Type B pancreatic cell (in vitro differentiated cells): ENCODE results near the gene MSL3. TPM values are rescaled to one million over a fixed set of nuclear protein-coding genes. Genes with fewer than 3 reads are reported as not detected.
A peak's percentile ranks its signal among the peaks of the same experiment; 100 is the strongest.

ENCODE experiments used
- DNase-seq: peaks from one replicate; pipeline ENCODE4 v3.0.0; 2021; ENCODE audit warnings: mixed read lengths; ENCODE audit not compliant: unreplicated experiment; ENCODE audit errors: extremely low spot score
- H3K27ac Mint-ChIP-seq: 2 replicates; pipeline ENCODE4 v1.8.0; 2021; ENCODE audit warnings: mild to moderate bottlenecking, mixed read lengths
- H3K27me3 Mint-ChIP-seq: 2 replicates; pipeline ENCODE4 v1.8.0; 2021; ENCODE audit warnings: mixed read lengths
- H3K36me3 Mint-ChIP-seq: 2 replicates; pipeline ENCODE4 v1.8.0; 2021; ENCODE audit warnings: mixed read lengths
- H3K4me1 Mint-ChIP-seq: one replicate; pipeline ENCODE4 v1.8.0; 2021; ENCODE audit warnings: mixed read lengths; ENCODE audit not compliant: unreplicated experiment
- H3K4me3 Mint-ChIP-seq: 2 replicates; pipeline ENCODE4 v1.8.0; 2021; ENCODE audit warnings: mild to moderate bottlenecking, mixed read lengths
- H3K9me3 Mint-ChIP-seq: 2 replicates; pipeline ENCODE4 v1.8.0; 2021; ENCODE audit warnings: mixed read lengths
- total RNA-seq: library from RNA; stranded (reverse); gene quantifications from 2 replicates; pipeline ENCODE4 v1.2.1, GENCODE V29; 2021; ENCODE audit warnings: low replicate concordance
- TF ChIP-seq, protein P1 (sequence below): fragments of 200-600 bp; sonication (generic); conservative IDR thresholded peaks from 2 replicates; pipeline ENCODE4 v1.5.0; 2021; ENCODE audit warnings: antibody characterized with exemption, mild to moderate bottlenecking

The MSL3 gene
- total RNA-seq, 1 donor from 2014 or later, result 24.5 TPM

DNA sequence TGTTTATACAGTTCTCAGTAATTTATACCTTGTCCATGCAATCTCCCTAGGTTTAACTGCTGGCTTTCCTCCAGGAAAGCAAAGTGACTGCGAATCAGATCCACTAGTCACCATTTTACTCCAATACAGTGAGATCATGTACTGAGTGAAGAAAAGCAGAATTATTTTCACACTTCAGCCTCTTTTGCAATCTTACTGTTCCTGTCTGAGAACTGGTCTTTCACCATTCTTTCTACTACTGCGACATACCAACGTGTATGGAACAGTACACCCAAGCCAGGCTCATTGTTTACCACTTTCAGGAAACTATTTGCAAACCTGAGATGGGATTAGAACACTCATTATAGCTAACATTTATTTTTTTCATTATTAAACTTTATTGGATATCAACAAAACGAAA lies 8.0 kb upstream of the MSL3 start:
- TF ChIP-seq, protein P1, sequence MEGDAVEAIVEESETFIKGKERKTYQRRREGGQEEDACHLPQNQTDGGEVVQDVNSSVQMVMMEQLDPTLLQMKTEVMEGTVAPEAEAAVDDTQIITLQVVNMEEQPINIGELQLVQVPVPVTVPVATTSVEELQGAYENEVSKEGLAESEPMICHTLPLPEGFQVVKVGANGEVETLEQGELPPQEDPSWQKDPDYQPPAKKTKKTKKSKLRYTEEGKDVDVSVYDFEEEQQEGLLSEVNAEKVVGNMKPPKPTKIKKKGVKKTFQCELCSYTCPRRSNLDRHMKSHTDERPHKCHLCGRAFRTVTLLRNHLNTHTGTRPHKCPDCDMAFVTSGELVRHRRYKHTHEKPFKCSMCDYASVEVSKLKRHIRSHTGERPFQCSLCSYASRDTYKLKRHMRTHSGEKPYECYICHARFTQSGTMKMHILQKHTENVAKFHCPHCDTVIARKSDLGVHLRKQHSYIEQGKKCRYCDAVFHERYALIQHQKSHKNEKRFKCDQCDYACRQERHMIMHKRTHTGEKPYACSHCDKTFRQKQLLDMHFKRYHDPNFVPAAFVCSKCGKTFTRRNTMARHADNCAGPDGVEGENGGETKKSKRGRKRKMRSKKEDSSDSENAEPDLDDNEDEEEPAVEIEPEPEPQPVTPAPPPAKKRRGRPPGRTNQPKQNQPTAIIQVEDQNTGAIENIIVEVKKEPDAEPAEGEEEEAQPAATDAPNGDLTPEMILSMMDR, result no peak
- no peaks in the 10 kb centered on the region for H3K9me3 Mint-ChIP-seq
- DNase-seq, result no peak
- no peaks in the 10 kb centered on the region for H3K36me3 Mint-ChIP-seq
- peak overlapping the region; percentile 6 for H3K27ac Mint-ChIP-seq
- no peaks in the 10 kb centered on the region for H3K4me1 Mint-ChIP-seq
- H3K4me3 Mint-ChIP-seq, result peak overlapping the region; percentile 18
- H3K27me3 Mint-ChIP-seq, result no peaks in the 10 kb centered on the region

DNA sequence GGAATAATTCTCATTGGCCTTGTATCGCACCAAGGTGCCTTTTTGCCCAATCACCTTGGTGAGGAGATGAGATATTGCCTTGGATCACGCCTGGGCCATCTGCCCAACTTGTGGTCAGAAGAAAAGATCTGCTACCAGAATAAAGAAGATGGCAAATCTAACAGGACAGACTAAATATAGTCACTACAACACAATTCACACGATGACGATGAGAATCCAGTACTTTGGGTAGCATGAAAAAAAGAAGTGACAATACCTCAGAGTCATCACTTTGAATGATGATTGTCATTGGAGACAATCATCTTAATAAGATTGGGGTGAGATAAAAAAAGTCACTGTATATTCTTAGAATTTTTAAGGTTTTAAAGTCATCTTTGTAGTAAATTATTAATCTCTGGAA lies 7.3 kb upstream of the MSL3 start:
- Mint-ChIP-seq H3K4me1 (no peaks in the 10 kb centered on the region), H3K27me3 (no peaks in the 10 kb centered on the region), H3K4me3 (no peak overlapping the region), H3K27ac (peak overlapping the region; percentile 4), H3K9me3 (no peaks in the 10 kb centered on the region), H3K36me3 (no peaks in the 10 kb centered on the region)
- TF ChIP-seq, protein P1, result no peak
- DNase-seq, result no peak

DNA sequence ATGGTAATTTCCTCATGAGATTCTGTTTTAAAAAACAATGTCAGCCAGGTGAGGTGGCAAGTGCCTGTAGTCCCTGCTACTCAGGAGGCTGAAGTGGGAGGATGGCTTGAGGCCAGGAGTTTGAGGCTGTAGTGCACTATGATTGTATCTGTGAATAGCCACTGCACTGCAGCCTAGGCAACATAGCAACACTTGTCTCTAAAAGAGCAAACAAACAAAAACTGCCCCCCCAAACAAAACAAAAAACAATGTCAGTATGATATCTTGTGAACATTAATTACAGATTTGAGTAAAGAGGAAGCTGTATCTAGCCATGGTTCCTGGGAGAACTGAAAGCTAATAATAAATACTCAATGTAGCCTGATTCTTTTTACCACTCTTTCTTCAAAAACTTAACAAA lies 6.8 kb upstream of the MSL3 start:
- DNase-seq, result no peak
- Mint-ChIP-seq H3K27me3 (no peaks in the 10 kb centered on the region), H3K9me3 (no peaks in the 10 kb centered on the region), H3K4me3 (no peak overlapping the region), H3K27ac (no peak overlapping the region), H3K36me3 (no peaks in the 10 kb centered on the region), H3K4me1 (no peaks in the 10 kb centered on the region)
- TF ChIP-seq, protein P1, result no peak

DNA sequence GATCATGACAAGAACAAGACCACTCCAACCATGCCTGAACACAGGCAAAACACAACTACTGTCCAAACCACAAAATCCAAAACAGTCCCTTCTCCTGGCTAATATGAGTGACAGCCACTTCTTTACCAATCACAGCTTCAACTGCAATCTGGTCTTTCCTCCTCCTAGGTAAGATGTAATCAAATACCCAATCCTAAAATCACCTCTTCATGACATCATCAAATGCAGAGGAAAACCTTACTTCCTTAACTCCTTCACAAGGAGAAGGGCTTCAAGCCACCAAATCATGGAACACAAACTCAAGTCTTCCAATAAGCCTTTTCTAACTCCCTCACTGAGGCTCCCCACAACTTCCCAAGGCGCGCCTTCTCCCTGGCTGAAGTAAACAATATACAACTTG lies 4.4 kb upstream of the MSL3 start:
- H3K4me3 Mint-ChIP-seq, result no peak overlapping the region
- H3K36me3 Mint-ChIP-seq, result no peaks in the 10 kb centered on the region
- H3K27ac Mint-ChIP-seq, result no peak overlapping the region
- no peak for DNase-seq
- no peaks in the 10 kb centered on the region for H3K9me3 Mint-ChIP-seq
- H3K27me3 Mint-ChIP-seq, result no peaks in the 10 kb centered on the region
- TF ChIP-seq, protein P1, result no peak
- no peaks in the 10 kb centered on the region for H3K4me1 Mint-ChIP-seq

DNA sequence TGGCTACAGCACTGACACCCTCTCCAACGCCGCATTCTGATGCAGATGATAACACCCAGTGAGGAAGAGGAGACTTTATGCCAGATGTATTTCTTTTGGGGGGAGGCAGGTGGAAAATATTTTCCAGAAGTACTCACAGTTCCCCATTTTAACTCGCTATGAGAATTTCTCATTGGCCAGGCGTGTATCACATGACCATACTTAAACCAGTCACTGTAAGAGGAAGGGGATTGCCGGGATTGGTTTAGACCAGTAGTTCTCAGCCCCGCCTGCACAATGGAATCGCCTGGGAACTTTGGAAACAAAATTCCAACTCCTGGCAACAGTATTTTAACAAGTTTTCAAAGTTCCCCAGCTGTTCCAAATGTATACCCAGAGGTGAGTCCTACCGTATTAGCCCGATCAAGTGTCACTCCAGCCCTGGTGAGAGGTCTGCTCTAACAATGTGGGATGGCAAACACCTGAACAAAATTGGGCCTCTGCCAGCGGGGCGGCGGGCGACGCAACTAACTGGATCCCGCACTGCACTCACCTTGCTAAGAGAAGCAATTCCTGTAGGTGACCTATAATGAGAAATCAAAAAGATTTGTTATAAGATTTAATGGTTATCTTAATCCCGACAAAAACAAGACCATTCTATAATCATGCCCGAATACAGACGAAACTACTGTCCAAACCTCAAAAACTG lies 2.9 kb upstream of the MSL3 start:
- DNase-seq, result no peak
- Mint-ChIP-seq H3K27me3 (no peaks in the 10 kb centered on the region), H3K4me1 (peaks cover 5% of the 10 kb centered on the region), H3K9me3 (no peaks in the 10 kb centered on the region), H3K4me3 (no peak overlapping the region), H3K27ac (no peak overlapping the region), H3K36me3 (no peaks in the 10 kb centered on the region)
- TF ChIP-seq, protein P1, result no peak
